Subcutaneous abdominal adipose tissue (tissue), 5 donors: ENCODE measurements around the gene SCGB2A2.

Experiments
- H3K27ac ChIP-seq: one replicate; pipeline ENCODE4 v1.7.0; 2013; ENCODE audit warnings: low read depth, mild to moderate bottlenecking, inconsistent platforms, low read length, moderate library complexity
- H3K27me3 ChIP-seq, 5 donors: one replicate each; pipeline ENCODE4 v1.7.0; 2013; ENCODE audit warnings: low read length in 5 of 5, inconsistent platforms in 1 of 5; ENCODE audit not compliant: control insufficient read depth in 5 of 5, insufficient read depth in 4 of 5
- H3K36me3 ChIP-seq, 5 donors: one replicate each; pipeline ENCODE4 v1.7.0; 2013; ENCODE audit warnings: low read length in 5 of 5; ENCODE audit not compliant: control insufficient read depth in 5 of 5, insufficient read depth in 5 of 5
- H3K4me1 ChIP-seq, 5 donors: one replicate each; pipeline ENCODE4 v1.7.0; 2013; ENCODE audit warnings: low read length in 5 of 5, mild to moderate bottlenecking in 3 of 5, moderate library complexity in 1 of 5; ENCODE audit not compliant: control insufficient read depth in 5 of 5, insufficient read depth in 5 of 5
- H3K4me3 ChIP-seq, 5 donors: one replicate each; pipeline ENCODE4 v1.7.0; 2013; ENCODE audit warnings: low read length in 5 of 5, low read depth in 1 of 5
- H3K9ac ChIP-seq, 5 donors: one replicate each; pipeline ENCODE4 v1.7.0; 2013; ENCODE audit warnings: low read length in 5 of 5, mild to moderate bottlenecking in 4 of 5, moderate library complexity in 3 of 5
- H3K9me3 ChIP-seq, 5 donors: one replicate each; pipeline ENCODE4 v1.7.0; 2013; ENCODE audit warnings: low read length in 5 of 5; ENCODE audit not compliant: control insufficient read depth in 5 of 5
- donor health status: healthy.
- donor health status: healthy.
- donor health status: healthy.
- donor health status: healthy.
- donor health status: healthy.

The SCGB2A2 gene

GRCh38 chr11:62251698-62252097, 18.3 kb upstream of the SCGB2A2 start:
- H3K4me3 ChIP-seq = peak overlapping the region in 3 of 5 donors; percentile 4 to 52 (median 35)
- peaks cover 0 to 4% (median 0%) of the 10 kb centered on the region in 5 donors for H3K27me3 ChIP-seq
- H3K27ac ChIP-seq = no peak overlapping the region
- peaks cover 17 to 47% (median 36%) of the 10 kb centered on the region in 5 donors for H3K9me3 ChIP-seq
- no peaks in the 10 kb centered on the region for H3K4me1 ChIP-seq
- no peak overlapping the region for H3K9ac ChIP-seq
- no peaks in the 10 kb centered on the region for H3K36me3 ChIP-seq

- no peaks in the 10 kb centered on the region for H3K27me3 ChIP-seq
- no peaks in the 10 kb centered on the region for H3K36me3 ChIP-seq
- H3K27ac ChIP-seq = no peak overlapping the region
- no peaks in the 10 kb centered on the region for H3K4me1 ChIP-seq
- peaks cover 17 to 47% (median 36%) of the 10 kb centered on the region in 5 donors for H3K9me3 ChIP-seq
- no peak overlapping the region for H3K9ac ChIP-seq
- H3K4me3 ChIP-seq = no peak overlapping the region
These were observed 15.9 kb upstream of the SCGB2A2 start for GRCh38 chr11:62253999-62254542.

- Histone ChIP-seq H3K27me3 (no peaks in the 10 kb centered on the region), H3K9ac (no peak overlapping the region), H3K9me3 (peaks cover 8 to 34% (median 24%) of the 10 kb centered on the region in 5 donors), H3K27ac (no peak overlapping the region), H3K4me3 (no peak overlapping the region), H3K36me3 (no peaks in the 10 kb centered on the region), H3K4me1 (no peaks in the 10 kb centered on the region)
These were observed 13.7 kb upstream of the SCGB2A2 start for GRCh38 chr11:62256281-62256680.

GRCh38 chr11:62260261-62260953, 9.6 kb upstream of the SCGB2A2 start:
- Histone ChIP-seq H3K27ac (no peak overlapping the region), H3K9me3 (no peaks in the 10 kb centered on the region), H3K27me3 (no peaks in the 10 kb centered on the region), H3K4me1 (no peaks in the 10 kb centered on the region), H3K9ac (no peak overlapping the region), H3K36me3 (no peaks in the 10 kb centered on the region), H3K4me3 (no peak overlapping the region)

- Histone ChIP-seq H3K4me3 (no peak overlapping the region), H3K27ac (no peak overlapping the region), H3K9me3 (no peaks in the 10 kb centered on the region), H3K27me3 (peaks cover 0 to 8% (median 3%) of the 10 kb centered on the region in 5 donors), H3K9ac (no peak overlapping the region), H3K36me3 (no peaks in the 10 kb centered on the region), H3K4me1 (no peaks in the 10 kb centered on the region)
These were observed 6.0 kb upstream of the SCGB2A2 start for GRCh38 chr11:62264004-62264403.

GRCh38 chr11:62266558-62266957, 3.4 kb upstream of the SCGB2A2 start:
- no peaks in the 10 kb centered on the region for H3K36me3 ChIP-seq
- peaks cover 0 to 8% (median 3%) of the 10 kb centered on the region in 5 donors for H3K27me3 ChIP-seq
- no peaks in the 10 kb centered on the region for H3K9me3 ChIP-seq
- H3K27ac ChIP-seq = no peak overlapping the region
- H3K9ac ChIP-seq = no peak overlapping the region
- H3K4me3 ChIP-seq = no peak overlapping the region
- no peaks in the 10 kb centered on the region for H3K4me1 ChIP-seq

- Histone ChIP-seq H3K9me3 (no peaks in the 10 kb centered on the region), H3K36me3 (no peaks in the 10 kb centered on the region), H3K27me3 (peaks cover 0 to 8% (median 3%) of the 10 kb centered on the region in 5 donors), H3K27ac (no peak overlapping the region), H3K4me3 (no peak overlapping the region), H3K9ac (no peak overlapping the region), H3K4me1 (no peaks in the 10 kb centered on the region)
These were observed 2.9 kb upstream of the SCGB2A2 start for GRCh38 chr11:62267050-62267449.

GRCh38 chr11:62267576-62267975, 2.4 kb upstream of the SCGB2A2 start:
- H3K27ac ChIP-seq = no peak overlapping the region
- H3K27me3 ChIP-seq = peaks cover 0 to 8% (median 3%) of the 10 kb centered on the region in 5 donors
- H3K4me3 ChIP-seq = no peak overlapping the region
- H3K36me3 ChIP-seq = no peaks in the 10 kb centered on the region
- no peaks in the 10 kb centered on the region for H3K9me3 ChIP-seq
- H3K9ac ChIP-seq = no peak overlapping the region
- no peaks in the 10 kb centered on the region for H3K4me1 ChIP-seq

GRCh38 chr11:62273284-62273683, 3.3 kb downstream of the SCGB2A2 start:
- Histone ChIP-seq H3K9me3 (no peaks in the 10 kb centered on the region), H3K4me3 (no peak overlapping the region), H3K27me3 (peaks cover 0 to 6% (median 0%) of the 10 kb centered on the region in 5 donors), H3K27ac (no peak overlapping the region), H3K36me3 (no peaks in the 10 kb centered on the region), H3K4me1 (no peaks in the 10 kb centered on the region), H3K9ac (no peak overlapping the region)

- H3K4me1 ChIP-seq = no peaks in the 10 kb centered on the region
- no peaks in the 10 kb centered on the region for H3K9me3 ChIP-seq
- H3K9ac ChIP-seq = no peak overlapping the region
- peaks cover 0 to 3% (median 0%) of the 10 kb centered on the region in 5 donors for H3K27me3 ChIP-seq
- H3K4me3 ChIP-seq = no peak overlapping the region
- no peak overlapping the region for H3K27ac ChIP-seq
- H3K36me3 ChIP-seq = no peaks in the 10 kb centered on the region
These were observed 3.9 kb downstream of the SCGB2A2 start for GRCh38 chr11:62273789-62274275.
